Transverse colon (tissue), 4 donors: Measurements from ENCODE around the gene HVCN1.

Experiments used
- CTCF ChIP-seq, 5 experiments: fragments of 200-600 bp in 3 of 5; fragments of 450-650 bp in 2 of 5; sonication (generic) in 3 of 5; IDR thresholded peaks; 1 replicate in 2 of 5; 2 replicates in 3 of 5; pipeline ENCODE4 v1.5.1; 2016 to 2017; ENCODE audit warnings: antibody characterized with exemption in 5 of 5, inconsistent platforms in 3 of 5, mild to moderate bottlenecking in 2 of 5, moderate library complexity in 1 of 5
- EP300 ChIP-seq: sonication (generic); formaldehyde crosslinking; IDR thresholded peaks from one replicate; pipeline ENCODE4 v1.6.1; 2017; ENCODE audit warnings: antibody characterized with exemption, low read depth
- POLR2A ChIP-seq: fragments of 450-650 bp; IDR thresholded peaks from one replicate; pipeline ENCODE4 v1.6.1; 2016; ENCODE audit warnings: antibody characterized with exemption, mild to moderate bottlenecking, moderate library complexity
- POLR2AphosphoS5 ChIP-seq, 3 donors: sonication (generic); formaldehyde crosslinking; IDR thresholded peaks; one replicate each; pipeline ENCODE4 v1.6.1; 2016; ENCODE audit warnings: antibody characterized with exemption in 3 of 3

DNA sequence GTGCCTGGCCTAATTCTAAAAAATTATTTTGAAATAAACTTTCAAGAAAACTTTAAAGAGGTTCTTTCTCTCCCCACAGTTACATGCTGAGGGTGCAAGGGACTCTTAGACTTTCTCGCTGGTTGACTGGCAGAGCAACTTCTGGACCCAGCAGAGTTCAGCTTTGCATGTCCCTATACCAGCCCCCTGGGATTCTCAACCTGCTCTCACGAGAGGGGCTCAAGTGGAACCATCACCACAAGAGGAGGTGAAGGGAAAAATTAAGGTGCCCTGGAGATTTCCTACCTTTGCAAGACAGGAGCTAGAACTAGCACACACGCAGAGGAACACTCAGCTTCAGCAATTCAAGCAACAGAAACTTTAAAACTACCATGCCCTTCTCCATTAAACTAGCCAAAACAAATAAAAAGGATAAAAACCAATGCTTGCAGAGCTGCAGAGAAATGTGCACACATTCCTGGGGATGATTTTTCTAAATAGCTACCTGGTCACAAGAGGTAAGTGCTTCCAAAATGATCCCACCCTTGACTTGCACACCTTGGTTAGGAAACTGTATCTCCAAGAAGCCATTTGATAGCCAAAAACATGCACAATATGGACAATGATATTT, 2.5 kb downstream of the HVCN1 start:
- TF ChIP-seq CTCF (IDR thresholded peaks at IDR 0.05) (no peak), POLR2AphosphoS5 (IDR thresholded peaks at IDR 0.05) (no peak), POLR2A (no peak), EP300 (no peak)
